Astrocyte (in vitro differentiated cells and primary cell): ENCODE results near the gene TNP2.

Source experiments
- EZH2 ChIP-seq: IDR thresholded peaks from 2 replicates; pipeline ENCODE4 v1.6.1; 2012; ENCODE audit warnings: mild to moderate bottlenecking, low read length, inconsistent platforms; ENCODE audit not compliant: insufficient read depth
- TF ChIP-seq, protein P1 (sequence below): IDR thresholded peaks from 2 replicates; pipeline ENCODE4 v1.5.1; 2011; ENCODE audit warnings: low read depth, mild to moderate bottlenecking, inconsistent platforms, low read length, moderate library complexity; ENCODE audit not compliant: insufficient read depth

DNA sequence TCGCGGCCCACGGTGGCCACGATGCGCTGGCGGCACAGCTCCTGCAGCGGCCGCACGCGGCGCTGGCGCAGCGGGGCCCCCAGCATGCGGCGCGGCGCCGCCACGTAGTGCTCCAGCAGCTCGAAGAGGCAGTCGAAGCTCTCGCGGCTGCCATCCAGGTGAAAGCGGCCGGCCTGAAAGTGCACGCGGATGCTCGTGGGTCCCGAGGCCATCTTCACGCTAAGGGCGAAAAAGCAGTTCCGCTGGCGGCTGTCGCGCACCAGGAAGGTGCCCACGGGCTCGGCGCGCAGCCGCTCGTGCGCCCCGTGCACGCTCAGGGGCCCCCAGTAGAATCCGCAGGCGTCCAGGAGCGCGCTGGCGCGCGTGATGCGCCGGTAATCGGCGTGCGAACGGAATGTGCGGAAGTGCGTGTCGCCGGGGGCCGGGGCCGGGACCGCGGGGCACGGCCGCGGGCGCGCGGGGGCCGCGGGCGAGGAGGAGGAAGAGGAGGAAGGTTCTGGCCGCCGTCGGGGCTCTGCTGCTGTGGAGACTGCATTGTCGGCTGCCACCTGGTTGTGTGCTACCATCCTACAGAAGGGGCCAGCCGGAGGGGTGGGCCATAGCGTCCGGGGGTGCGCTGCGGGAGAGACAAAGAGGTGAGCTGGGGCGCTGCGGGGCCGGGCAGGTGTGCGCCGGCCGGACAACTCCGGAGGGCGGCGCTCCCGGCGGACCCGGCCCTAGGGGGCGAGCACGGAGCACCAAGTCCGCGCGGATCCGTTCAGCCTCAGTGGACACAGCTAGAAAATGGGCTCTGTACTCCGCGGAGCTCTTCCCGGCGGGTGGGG is 14.0 kb downstream of the TNP2 start:
- TF ChIP-seq, protein P1, sequence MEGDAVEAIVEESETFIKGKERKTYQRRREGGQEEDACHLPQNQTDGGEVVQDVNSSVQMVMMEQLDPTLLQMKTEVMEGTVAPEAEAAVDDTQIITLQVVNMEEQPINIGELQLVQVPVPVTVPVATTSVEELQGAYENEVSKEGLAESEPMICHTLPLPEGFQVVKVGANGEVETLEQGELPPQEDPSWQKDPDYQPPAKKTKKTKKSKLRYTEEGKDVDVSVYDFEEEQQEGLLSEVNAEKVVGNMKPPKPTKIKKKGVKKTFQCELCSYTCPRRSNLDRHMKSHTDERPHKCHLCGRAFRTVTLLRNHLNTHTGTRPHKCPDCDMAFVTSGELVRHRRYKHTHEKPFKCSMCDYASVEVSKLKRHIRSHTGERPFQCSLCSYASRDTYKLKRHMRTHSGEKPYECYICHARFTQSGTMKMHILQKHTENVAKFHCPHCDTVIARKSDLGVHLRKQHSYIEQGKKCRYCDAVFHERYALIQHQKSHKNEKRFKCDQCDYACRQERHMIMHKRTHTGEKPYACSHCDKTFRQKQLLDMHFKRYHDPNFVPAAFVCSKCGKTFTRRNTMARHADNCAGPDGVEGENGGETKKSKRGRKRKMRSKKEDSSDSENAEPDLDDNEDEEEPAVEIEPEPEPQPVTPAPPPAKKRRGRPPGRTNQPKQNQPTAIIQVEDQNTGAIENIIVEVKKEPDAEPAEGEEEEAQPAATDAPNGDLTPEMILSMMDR = no peak
- TF ChIP-seq EZH2 = no peak
